Activated CD4-positive, CD25-positive, alpha-beta regulatory T cell treated with anti-CD3 and anti-CD28 coated beads, Interleukin-2, amount 50 U/mL, for 24 hours (primary cell): ENCODE measurements around the gene OR52E5.

ENCODE experiments used
- ATAC-seq, 2 donors: fragments of 150-1000 bp; cut with Tn5 transposase; one replicate each; pipeline ENCODE4 v1.10.0; 2021; ENCODE audit warnings: mild to moderate bottlenecking in 1 of 2, moderate library complexity in 1 of 2

OR52E5 gene

DNA sequence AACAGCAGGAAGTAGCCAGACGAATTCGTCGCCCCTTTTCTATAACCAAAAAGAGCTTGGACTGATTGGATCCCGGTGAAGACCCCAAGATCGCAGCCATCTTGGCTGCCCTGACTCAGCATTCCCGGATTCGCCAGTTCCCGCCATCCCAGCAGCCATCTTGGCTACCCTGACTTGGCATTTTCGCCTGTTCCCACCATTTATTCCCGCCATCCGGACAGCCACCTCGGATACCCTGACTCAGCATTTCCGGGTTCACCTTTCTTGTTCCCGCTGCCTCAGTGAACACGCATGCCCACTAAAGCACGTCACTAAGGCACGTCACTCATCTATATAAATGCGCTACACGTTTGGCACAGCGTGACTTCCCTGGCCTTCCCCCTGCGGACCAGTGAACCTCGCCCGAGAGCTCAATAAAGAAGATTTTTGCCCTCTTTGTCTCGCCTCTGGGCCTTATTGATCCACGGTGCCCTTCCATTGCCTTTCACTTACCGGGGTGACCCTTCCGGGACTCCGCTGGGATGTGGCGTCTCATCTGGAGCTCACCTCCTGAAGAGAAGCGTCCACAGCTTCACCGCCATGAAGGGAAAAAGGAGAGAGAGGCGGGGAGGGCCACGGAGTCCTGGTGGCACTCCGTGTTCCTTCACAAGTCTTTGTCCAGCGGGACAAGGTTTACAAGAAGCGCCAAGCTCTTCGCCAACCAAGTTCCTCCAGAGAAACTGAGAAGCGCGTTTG is 45.0 kb downstream of the OR52E5 start:
- no peak for ATAC-seq

DNA sequence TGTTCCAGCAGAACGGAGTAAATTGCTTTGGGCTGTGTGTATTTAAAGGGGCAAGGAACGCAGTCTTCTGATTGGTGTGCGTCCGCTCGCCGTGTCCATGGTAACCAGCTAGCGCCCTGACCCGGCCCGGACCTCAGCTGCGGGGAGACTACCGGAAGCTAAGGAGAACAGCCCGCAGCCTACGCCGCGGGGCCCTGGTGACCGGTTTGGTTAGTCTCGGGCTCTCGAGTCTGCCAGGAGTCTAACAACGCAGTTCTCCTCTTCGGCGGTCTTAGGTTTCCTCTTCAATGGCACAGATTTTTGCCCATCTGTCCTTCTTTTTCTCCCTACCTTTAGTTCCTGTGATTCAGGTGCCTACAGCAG is 45.6 kb downstream of the OR52E5 start:
- ATAC-seq, result no peak

DNA sequence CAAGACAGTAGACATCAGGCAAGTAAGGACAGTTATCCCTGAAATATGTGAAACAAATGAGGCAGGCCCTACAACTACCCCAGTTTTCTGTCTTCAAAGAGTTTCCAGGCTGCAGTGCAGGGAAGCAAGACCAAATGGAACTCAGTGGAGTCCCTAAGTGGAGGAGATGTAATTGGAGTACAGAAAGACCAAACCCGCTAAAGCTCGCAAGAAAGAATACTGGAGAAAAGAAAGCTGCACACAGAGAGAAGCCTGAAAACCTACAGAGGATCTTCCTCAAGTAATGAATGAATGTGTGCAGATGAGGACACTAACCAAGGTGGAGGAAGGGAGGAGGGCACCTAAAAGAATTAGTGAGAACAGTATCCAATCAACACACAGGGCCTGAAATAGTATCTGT is 47.7 kb downstream of the OR52E5 start:
- ATAC-seq, result no peak

DNA sequence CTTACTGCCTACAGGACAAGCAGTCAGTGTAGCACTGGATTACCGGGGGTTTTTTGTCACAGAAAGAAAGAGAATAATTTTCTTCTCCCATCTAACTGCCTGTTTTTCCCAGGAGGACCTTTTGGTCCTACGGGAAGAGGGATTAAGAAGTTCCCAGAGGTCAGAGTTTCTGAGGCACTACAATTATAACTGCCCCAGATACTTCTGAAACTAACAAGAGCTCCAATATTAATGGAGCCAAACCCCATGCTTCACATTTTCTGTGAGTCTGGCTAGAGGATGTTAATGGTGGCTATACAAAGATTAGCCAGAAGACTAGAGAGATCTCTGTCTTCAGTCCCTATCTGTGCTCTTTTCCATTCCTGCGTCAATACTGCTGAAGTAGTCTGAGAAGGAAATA is 48.9 kb downstream of the OR52E5 start, which contains the start of gene OR56A3:
OR56A3 (plus strand) TSS at position 301 of the 400 bp plus-strand sequence. CDS start 5,096 bp downstream, outside the sequence.
- ATAC-seq, result no peak
